Measurements from ENCODE around the gene ANKRD12. TPM values are rescaled to one million over a fixed set of nuclear protein-coding genes. Genes with fewer than 3 reads are reported as not detected.

ANKRD12 gene
- total RNA-seq, 1 experiment from 2014 or later, result 19.1 TPM

- POLR2A ChIA-PET (ENCODE audit: unreplicated experiment), result no interaction called here
- CTCF ChIA-PET, result no interaction called here
These were observed 144.3 kb downstream of the ANKRD12 start for GRCh38 chr18:9280849-9281248.

GRCh38 chr18:9281780-9282179 lies 145.2 kb downstream of the ANKRD12 start:
- Histone ChIP-seq H3K9ac (ENCODE audit: low read length) (no peak overlapping the region), H3K9me3 (ENCODE audit: low read length) (no peaks in the 10 kb centered on the region), H3F3A (ENCODE audit: low read length, unreplicated experiment) (no peaks in the 10 kb centered on the region), H3K4me2 (ENCODE audit: low read length) (no peak overlapping the region), H3K27ac (ENCODE audit: low read length) (no peak overlapping the region), H3K36me3 (ENCODE audit: low read depth, low read length) (peaks cover 6% of the 10 kb centered on the region; the same call in 1 of the 2 replicates), H3K9me2 (replicated peaks; ENCODE audit: low read length) (no peaks in the 10 kb centered on the region), H4K20me1 (ENCODE audit: low read length) (no peaks in the 10 kb centered on the region), H2AFZ (ENCODE audit: low read length) (no peak overlapping the region), H3K4me1 (ENCODE audit: insufficient read depth, low read length) (peaks cover 2% of the 10 kb centered on the region), H3K27me3 (ENCODE audit: low read length) (no peaks in the 10 kb centered on the region), H3K79me2 (ENCODE audit: low read length) (no peaks in the 10 kb centered on the region), H3K4me3 (ENCODE audit: low read length) (no peak overlapping the region)
- no peak for DNase-seq
- TF ChIP-seq EZH2phosphoT487 (IDR thresholded peaks at IDR 0.05; ENCODE audit: borderline replicate concordance, low read length) (no peak), EZH2 (IDR thresholded peaks at IDR 0.05; ENCODE audit: low read length, unreplicated experiment) (no peak)
- intact Hi-C loops (cut with micrococcal nuclease), result no loop called here
- ATAC-seq, result peak; percentile 24; the same call in 1 of the 2 replicates
- POLR2A ChIA-PET (ENCODE audit: unreplicated experiment), result interaction anchor here (0.5 kb wide), 1 partner anchor 117 kb away, joined by 6 read pairs; no protein-coding TSS in a partner anchor
- CTCF ChIA-PET, result interaction anchor here (0.6 kb wide), 1 partner anchor 248 kb away, joined by 3 read pairs; no protein-coding TSS in a partner anchor
- BruUV-seq (replicated peaks), result no TSS peak

More at GRCh38 chr18:9280849-9281248, 144.3 kb downstream of the ANKRD12 start:
- ATAC-seq (no peak), DNase-seq (no peak)
- intact Hi-C loops (cut with micrococcal nuclease), result no loop called here
- TF ChIP-seq EZH2phosphoT487 (IDR thresholded peaks at IDR 0.05; ENCODE audit: borderline replicate concordance, low read length), result no peak
- TF ChIP-seq EZH2 (IDR thresholded peaks at IDR 0.05; ENCODE audit: low read length, unreplicated experiment), result no peak
- TF ChIP-seq, protein P1, sequence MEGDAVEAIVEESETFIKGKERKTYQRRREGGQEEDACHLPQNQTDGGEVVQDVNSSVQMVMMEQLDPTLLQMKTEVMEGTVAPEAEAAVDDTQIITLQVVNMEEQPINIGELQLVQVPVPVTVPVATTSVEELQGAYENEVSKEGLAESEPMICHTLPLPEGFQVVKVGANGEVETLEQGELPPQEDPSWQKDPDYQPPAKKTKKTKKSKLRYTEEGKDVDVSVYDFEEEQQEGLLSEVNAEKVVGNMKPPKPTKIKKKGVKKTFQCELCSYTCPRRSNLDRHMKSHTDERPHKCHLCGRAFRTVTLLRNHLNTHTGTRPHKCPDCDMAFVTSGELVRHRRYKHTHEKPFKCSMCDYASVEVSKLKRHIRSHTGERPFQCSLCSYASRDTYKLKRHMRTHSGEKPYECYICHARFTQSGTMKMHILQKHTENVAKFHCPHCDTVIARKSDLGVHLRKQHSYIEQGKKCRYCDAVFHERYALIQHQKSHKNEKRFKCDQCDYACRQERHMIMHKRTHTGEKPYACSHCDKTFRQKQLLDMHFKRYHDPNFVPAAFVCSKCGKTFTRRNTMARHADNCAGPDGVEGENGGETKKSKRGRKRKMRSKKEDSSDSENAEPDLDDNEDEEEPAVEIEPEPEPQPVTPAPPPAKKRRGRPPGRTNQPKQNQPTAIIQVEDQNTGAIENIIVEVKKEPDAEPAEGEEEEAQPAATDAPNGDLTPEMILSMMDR (conservative IDR thresholded peaks at IDR 0.05; ENCODE audit: low read depth, low read length), result no peak
- H3K27me3 ChIP-seq (ENCODE audit: low read length), result no peaks in the 10 kb centered on the region
- BruUV-seq (replicated peaks), result no TSS peak
- no peak overlapping the region for H3K9ac ChIP-seq (ENCODE audit: low read length)
- H3K9me3 ChIP-seq (ENCODE audit: low read length), result no peaks in the 10 kb centered on the region
- no peak overlapping the region for H3K4me3 ChIP-seq (ENCODE audit: low read length)
- no peak overlapping the region for H3K4me2 ChIP-seq (ENCODE audit: low read length)
- H3F3A ChIP-seq (ENCODE audit: low read length, unreplicated experiment), result no peaks in the 10 kb centered on the region
- H3K4me1 ChIP-seq (ENCODE audit: insufficient read depth, low read length), result no peaks in the 10 kb centered on the region
- no peak overlapping the region for H2AFZ ChIP-seq (ENCODE audit: low read length)
- no peaks in the 10 kb centered on the region for H4K20me1 ChIP-seq (ENCODE audit: low read length)
- no peaks in the 10 kb centered on the region for H3K9me2 ChIP-seq (replicated peaks; ENCODE audit: low read length)
- H3K36me3 ChIP-seq (ENCODE audit: low read depth, low read length), result peaks cover 6% of the 10 kb centered on the region; the same call in 1 of the 2 replicates
- H3K27ac ChIP-seq (ENCODE audit: low read length), result no peak overlapping the region
- no peaks in the 10 kb centered on the region for H3K79me2 ChIP-seq (ENCODE audit: low read length)

DNA sequence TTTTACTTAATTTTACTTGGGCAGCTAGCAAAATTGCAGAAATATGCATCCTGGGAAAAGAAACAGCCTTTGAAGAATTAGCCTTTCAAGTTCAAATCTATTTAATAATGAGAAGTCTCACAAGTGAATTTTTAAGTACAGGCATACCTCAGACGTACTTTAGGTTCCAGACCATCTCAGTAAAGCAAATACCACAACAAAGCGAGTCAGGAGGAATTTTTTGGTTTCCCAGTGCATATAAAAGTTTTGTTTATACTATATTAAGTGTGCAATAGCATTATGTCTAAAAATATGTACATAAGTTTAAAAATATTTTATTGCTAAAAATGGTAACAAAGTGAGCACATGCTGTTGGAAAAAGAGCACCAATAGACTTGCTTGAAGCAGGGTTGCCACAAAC lies 147.2 kb downstream of the ANKRD12 start:
- Histone ChIP-seq H4K20me1 (ENCODE audit: low read length) (no peaks in the 10 kb centered on the region), H3K9me3 (ENCODE audit: low read length) (no peaks in the 10 kb centered on the region), H3F3A (ENCODE audit: low read length, unreplicated experiment) (no peaks in the 10 kb centered on the region), H3K9ac (ENCODE audit: low read length) (no peak overlapping the region), H3K27me3 (ENCODE audit: low read length) (no peaks in the 10 kb centered on the region), H3K79me2 (ENCODE audit: low read length) (no peaks in the 10 kb centered on the region), H3K27ac (ENCODE audit: low read length) (no peak overlapping the region), H2AFZ (ENCODE audit: low read length) (no peak overlapping the region), H3K4me2 (ENCODE audit: low read length) (no peak overlapping the region), H3K36me3 (ENCODE audit: low read depth, low read length) (peaks cover 6% of the 10 kb centered on the region; the same call in 1 of the 2 replicates), H3K4me3 (ENCODE audit: low read length) (no peak overlapping the region), H3K4me1 (ENCODE audit: insufficient read depth, low read length) (peaks cover 6% of the 10 kb centered on the region), H3K9me2 (replicated peaks; ENCODE audit: low read length) (no peaks in the 10 kb centered on the region)
- no TSS peak for BruUV-seq (replicated peaks)
- TF ChIP-seq EZH2phosphoT487 (IDR thresholded peaks at IDR 0.05; ENCODE audit: borderline replicate concordance, low read length), result no peak
- TF ChIP-seq, protein P1 (conservative IDR thresholded peaks at IDR 0.05; ENCODE audit: low read depth, low read length), result no peak
- ChIA-PET POLR2A (ENCODE audit: unreplicated experiment) (no interaction called here), CTCF (no interaction called here)
- DNase-seq, result peak; percentile 34
- intact Hi-C loops (cut with micrococcal nuclease), result no loop called here
- ATAC-seq, result peak; percentile 54
